ACC112 (cell line): Measurements from ENCODE around the gene SRRM5.
"Not testable (repeated sequence)": the region's sequence is repeated elsewhere in the genome, so short reads cannot be mapped to it uniquely, and the experiment has no call there.

ENCODE experiments used
- H2AFZ ChIP-seq: fragments of 200-600 bp; sonication (generic); one replicate; pipeline ENCODE4 v1.6.0; 2017; ENCODE audit warnings: antibody characterized with exemption, low read length; ENCODE audit not compliant: unreplicated experiment
- H3K27ac ChIP-seq: fragments of 200-600 bp; sonication (generic); 2 replicates; pipeline ENCODE4 v1.5.1; 2014; ENCODE audit warnings: low read depth, mild to moderate bottlenecking, antibody characterized with exemption, low read length, moderate library complexity
- H3K27me3 ChIP-seq: fragments of 200-600 bp; sonication (generic); 2 replicates; pipeline ENCODE4 v1.6.1; 2014; ENCODE audit warnings: mild to moderate bottlenecking, antibody characterized with exemption, low read length, moderate library complexity, mixed read lengths; ENCODE audit not compliant: insufficient read depth
- H3K36me3 ChIP-seq: fragments of 200-600 bp; sonication (generic); 2 replicates; pipeline ENCODE4 v1.6.1; 2016; ENCODE audit warnings: mild to moderate bottlenecking, antibody characterized with exemption, low read length, moderate library complexity, mixed read lengths; ENCODE audit not compliant: insufficient read depth
- H3K4me1 ChIP-seq: fragments of 200-600 bp; sonication (generic); one replicate; pipeline ENCODE4 v1.6.1; 2016; ENCODE audit warnings: low read length, mixed read lengths; ENCODE audit not compliant: insufficient read depth, unreplicated experiment, control insufficient read depth
- H3K4me3 ChIP-seq: fragments of 200-600 bp; sonication (generic); 2 replicates; pipeline ENCODE4 v1.5.1; 2014; ENCODE audit warnings: mild to moderate bottlenecking, low read depth, low read length
- H3K79me2 ChIP-seq: fragments of 200-600 bp; sonication (generic); one replicate; pipeline ENCODE4 v1.6.0; 2016; ENCODE audit warnings: low read length; ENCODE audit not compliant: control insufficient read depth, unreplicated experiment, insufficient read depth

SRRM5 gene

GRCh38 chr19:43598445-43599240, 13.2 kb upstream of the SRRM5 start:
- H3K36me3 ChIP-seq: no peaks in the 10 kb centered on the region
- peaks cover 26% of the 10 kb centered on the region for H3K79me2 ChIP-seq

GRCh38 chr19:43599635-43600295, 12.1 kb upstream of the SRRM5 start:
- H3K4me3 ChIP-seq: no peak overlapping the region
- no peaks in the 10 kb centered on the region for H3K36me3 ChIP-seq
- H3K27ac ChIP-seq: no peak overlapping the region
- no peak overlapping the region for H2AFZ ChIP-seq
- H3K27me3 ChIP-seq: no peaks in the 10 kb centered on the region
- H3K4me1 ChIP-seq: peaks cover 10% of the 10 kb centered on the region
- peaks cover 19% of the 10 kb centered on the region for H3K79me2 ChIP-seq

More at GRCh38 chr19:43598445-43599240, 13.2 kb upstream of the SRRM5 start:
- Histone ChIP-seq H2AFZ (no peak overlapping the region), H3K4me1 (peaks cover 10% of the 10 kb centered on the region), H3K27ac (no peak overlapping the region), H3K4me3 (no peak overlapping the region; the same call in 1 of the 2 replicates), H3K27me3 (no peaks in the 10 kb centered on the region)

GRCh38 chr19:43600326-43600725, 11.6 kb upstream of the SRRM5 start:
- not testable (repeated sequence) for H3K4me3 ChIP-seq, H3K27ac ChIP-seq, H3K27me3 ChIP-seq, H2AFZ ChIP-seq, H3K36me3 ChIP-seq
- Histone ChIP-seq H3K79me2 (peaks cover 19% of the 10 kb centered on the region), H3K4me1 (peaks cover 10% of the 10 kb centered on the region)

GRCh38 chr19:43605875-43606568, 5.9 kb upstream of the SRRM5 start:
- no peaks in the 10 kb centered on the region for H3K27me3 ChIP-seq

GRCh38 chr19:43606569-43607229, 5.2 kb upstream of the SRRM5 start:
- Histone ChIP-seq H3K4me1 (no peaks in the 10 kb centered on the region), H3K36me3 (no peaks in the 10 kb centered on the region), H3K79me2 (no peaks in the 10 kb centered on the region), H3K27ac (no peak overlapping the region), H2AFZ (no peak overlapping the region), H3K27me3 (no peaks in the 10 kb centered on the region), H3K4me3 (no peak overlapping the region)

More at GRCh38 chr19:43605875-43606568, 5.9 kb upstream of the SRRM5 start:
- Histone ChIP-seq H3K36me3 (no peaks in the 10 kb centered on the region), H3K4me3 (no peak overlapping the region), H3K4me1 (no peaks in the 10 kb centered on the region), H3K27ac (no peak overlapping the region), H2AFZ (no peak overlapping the region), H3K79me2 (no peaks in the 10 kb centered on the region)

- H3K27me3 ChIP-seq: no peaks in the 10 kb centered on the region
- no peak overlapping the region for H2AFZ ChIP-seq
- H3K36me3 ChIP-seq: no peaks in the 10 kb centered on the region
- no peaks in the 10 kb centered on the region for H3K79me2 ChIP-seq
- H3K4me1 ChIP-seq: no peaks in the 10 kb centered on the region
- H3K4me3 ChIP-seq: no peak overlapping the region
- H3K27ac ChIP-seq: no peak overlapping the region
These were observed 4.4 kb upstream of the SRRM5 start for GRCh38 chr19:43607238-43608205.

GRCh38 chr19:43609872-43610271, 2.0 kb upstream of the SRRM5 start:
- Histone ChIP-seq H3K36me3 (no peaks in the 10 kb centered on the region), H3K4me1 (no peaks in the 10 kb centered on the region), H3K27ac (no peak overlapping the region), H2AFZ (no peak overlapping the region), H3K4me3 (no peak overlapping the region), H3K79me2 (peaks cover under 1% of the 10 kb centered on the region), H3K27me3 (no peaks in the 10 kb centered on the region)

GRCh38 chr19:43610493-43610892, 1.4 kb upstream of the SRRM5 start:
- H3K27me3 ChIP-seq: no peaks in the 10 kb centered on the region
- H3K27ac ChIP-seq: no peak overlapping the region
- H2AFZ ChIP-seq: no peak overlapping the region
- no peaks in the 10 kb centered on the region for H3K36me3 ChIP-seq
- H3K79me2 ChIP-seq: peaks cover 4% of the 10 kb centered on the region
- H3K4me3 ChIP-seq: no peak overlapping the region
- H3K4me1 ChIP-seq: no peaks in the 10 kb centered on the region

- Histone ChIP-seq H2AFZ (no peak overlapping the region), H3K27me3 (no peaks in the 10 kb centered on the region), H3K4me3 (no peak overlapping the region), H3K36me3 (no peaks in the 10 kb centered on the region), H3K79me2 (peaks cover 10% of the 10 kb centered on the region), H3K4me1 (no peaks in the 10 kb centered on the region), H3K27ac (no peak overlapping the region)
These were observed 486 bp downstream of the SRRM5 start for GRCh38 chr19:43612374-43612773.
